GM12878 (cell line): ENCODE results near the gene TMEM45B. TPM values are rescaled to one million over a fixed set of nuclear protein-coding genes. Genes with fewer than 3 reads are reported as not detected.

Experiments
- ATAC-seq: fragments of 200-7000 bp; cut with Tn5 transposase; 3 replicates; pipeline ENCODE4 v1.9.1; 2020; ENCODE audit warnings: mild to moderate bottlenecking, moderate library complexity
- BruUV-seq: library from RNA; stranded (reverse); fragments of 400-500 nt; replicated peaks from 2 replicates; lab custom pipeline; 2021; lab: Mats Ljungman, UMichigan
- CTCF ChIA-PET: fragments of 300-600 bp; sonication (Branson Sonifier 250); formaldehyde crosslinking; extraction: SDS; loops from one replicate; lab custom pipeline; 2021; ENCODE audit warnings: inconsistent platforms; lab: Yijun Ruan, JAX
- POLR2A ChIA-PET: fragments of 350-600 bp; formaldehyde crosslinking; extraction: SDS; loops from one replicate; lab custom pipeline; 2021; ENCODE audit warnings: inconsistent platforms; lab: Charles Lee
- RAD21 ChIA-PET: fragments of 300-600 bp; sonication (Branson Sonifier 250); formaldehyde crosslinking; loops from one replicate; lab custom pipeline; 2023; ENCODE audit warnings: antibody characterized with exemption; ENCODE audit not compliant: unreplicated experiment; lab: Charles Lee
- SMC1A ChIA-PET: fragments of 300-600 bp; sonication (Branson Sonifier 250); formaldehyde crosslinking; loops from one replicate; lab custom pipeline; 2023; ENCODE audit not compliant: unreplicated experiment, uncharacterized antibody; lab: Charles Lee
- DNase-seq: peaks from one replicate; pipeline ENCODE4 v3.0.0-alpha.2; 2011; ENCODE audit warnings: low read depth, low spot score
- FAIRE-seq: peaks from 3 replicates; lab custom pipeline; 2011; peaks lifted over from hg19 to GRCh38; lab: Jason Lieb, UNC
- H2AFZ ChIP-seq: 2 replicates; pipeline ENCODE4 v1.6.0; 2011; ENCODE audit warnings: low read depth, low read length, control low read depth; ENCODE audit not compliant: control insufficient read depth
- H3K27ac ChIP-seq: 2 replicates; pipeline ENCODE4 v1.5.1; 2011; ENCODE audit warnings: control low read depth; ENCODE audit not compliant: control insufficient read depth, insufficient read depth
- H3K27me3 ChIP-seq, 2 experiments: replicated peaks in 1 of 2; 2 replicates each; pipeline versions ENCODE4 v1.6.0 to v1.6.1; 2011; ENCODE audit warnings: low read length in 1 of 2; ENCODE audit not compliant: control insufficient read depth in 2 of 2, insufficient read depth in 2 of 2
- H3K36me3 ChIP-seq, 2 experiments: 2 replicates each; pipeline ENCODE4 v1.5.1; 2011; ENCODE audit warnings: low read length in 1 of 2; ENCODE audit not compliant: control insufficient read depth in 2 of 2, insufficient read depth in 2 of 2
- H3K4me1 ChIP-seq: 2 replicates; pipeline ENCODE4 v1.6.1; 2011; ENCODE audit warnings: mild to moderate bottlenecking, low read length, moderate library complexity, mixed read lengths; ENCODE audit not compliant: control insufficient read depth, insufficient read depth
- H3K4me2 ChIP-seq: 2 replicates; pipeline ENCODE4 v1.6.0; 2011; ENCODE audit warnings: control low read depth; ENCODE audit not compliant: control insufficient read depth, insufficient read depth
- H3K4me3 ChIP-seq: fragments of 200-600 bp; sonication (generic); 2 replicates; pipeline ENCODE4 v1.5.1; 2016
- H3K79me2 ChIP-seq: 2 replicates; pipeline ENCODE4 v1.6.0; 2011; ENCODE audit warnings: low read length; ENCODE audit not compliant: control insufficient read depth, insufficient read depth
- H3K9ac ChIP-seq: 2 replicates; pipeline ENCODE4 v1.8.0; 2011; ENCODE audit warnings: low read length, control low read depth, mixed read lengths; ENCODE audit not compliant: control insufficient read depth, insufficient read depth
- H3K9me3 ChIP-seq: replicated peaks from 3 replicates; pipeline ENCODE4 v1.5.1; 2011; ENCODE audit warnings: mild to moderate bottlenecking, low read length; ENCODE audit not compliant: control insufficient read depth, insufficient read depth
- H4K20me1 ChIP-seq: 2 replicates; pipeline ENCODE4 v1.6.0; 2011; ENCODE audit not compliant: control insufficient read depth, insufficient read depth
- ASH2L ChIP-seq: fragments of 300-600, 200-600 bp; sonication (generic); IDR thresholded peaks from 2 replicates; pipeline ENCODE4 v1.6.1; 2017; ENCODE audit warnings: low read depth, mild to moderate bottlenecking, borderline replicate concordance
- CEBPB ChIP-seq, 2 experiments: fragments of 150-350 bp in 1 of 2; IDR thresholded peaks; 2 replicates each; pipeline ENCODE4 v1.6.1; 2012 to 2014; ENCODE audit warnings: low read depth in 2 of 2, low read length in 2 of 2, borderline replicate concordance in 1 of 2, inconsistent platforms in 1 of 2
- CREB1 ChIP-seq: IDR thresholded peaks from 2 replicates; pipeline ENCODE4 v1.6.1; 2012; ENCODE audit warnings: low read depth, mild to moderate bottlenecking, inconsistent platforms
- E2F4 ChIP-seq: IDR thresholded peaks from 2 replicates; pipeline ENCODE4 v1.6.1; 2012; ENCODE audit warnings: low read depth, low read length, improper control_type of control experiment
- ETV6 ChIP-seq, 2 experiments: fragments of 450-650 bp in 1 of 2; IDR thresholded peaks in 1 of 2; conservative IDR thresholded peaks in 1 of 2; 2 replicates each; pipeline ENCODE4 v1.6.1; 2014; ENCODE audit warnings: antibody characterized with exemption in 1 of 2, borderline replicate concordance in 1 of 2, low read depth in 1 of 2, mild to moderate bottlenecking in 1 of 2, moderate library complexity in 1 of 2
- FOXK2 ChIP-seq: fragments of 450-650 bp; IDR thresholded peaks from 2 replicates; pipeline ENCODE4 v1.6.1; 2017; ENCODE audit warnings: mild to moderate bottlenecking, moderate library complexity
- FOXM1 ChIP-seq: IDR thresholded peaks from 2 replicates; pipeline ENCODE4 v1.6.1; 2012; ENCODE audit warnings: low read depth, mild to moderate bottlenecking, inconsistent platforms, low read length, moderate library complexity
- NFYA ChIP-seq: IDR thresholded peaks from 2 replicates; pipeline ENCODE4 v1.6.1; 2011; ENCODE audit warnings: low read depth, mild to moderate bottlenecking, low read length, improper control_type of control experiment, borderline replicate concordance
- PAX5 ChIP-seq: IDR thresholded peaks from 2 replicates; pipeline ENCODE4 v1.6.1; 2011; ENCODE audit warnings: low read depth, low read length, borderline replicate concordance
- POLR2AphosphoS2 ChIP-seq: IDR thresholded peaks from 2 replicates; pipeline ENCODE4 v1.6.1; 2011; ENCODE audit warnings: low read depth, mild to moderate bottlenecking, low read length, improper control_type of control experiment, moderate library complexity
- RB1 ChIP-seq: fragments of 450-650 bp; formaldehyde crosslinking; IDR thresholded peaks from 2 replicates; pipeline ENCODE4 v1.6.1; 2017; ENCODE audit warnings: mild to moderate bottlenecking, borderline replicate concordance
- RBBP5 ChIP-seq: fragments of 200-600 bp; sonication (generic); conservative IDR thresholded peaks from 2 replicates; pipeline ENCODE4 v1.6.1; 2016
- SIN3A ChIP-seq: IDR thresholded peaks from 2 replicates; pipeline ENCODE4 v1.6.1; 2012; ENCODE audit warnings: low read depth, low read length, improper control_type of control experiment
- SRF ChIP-seq, 2 experiments: IDR thresholded peaks; 2 replicates each; pipeline ENCODE4 v1.6.1; 2011; ENCODE audit warnings: low read depth in 2 of 2, low read length in 2 of 2, mild to moderate bottlenecking in 1 of 2, moderate library complexity in 1 of 2
- TCF3 ChIP-seq: IDR thresholded peaks from 2 replicates; pipeline ENCODE4 v1.6.1; 2012; ENCODE audit warnings: low read depth, mild to moderate bottlenecking, low read length, borderline replicate concordance; ENCODE audit not compliant: insufficient read depth
- ZNF207 ChIP-seq: fragments of 450-650 bp; IDR thresholded peaks from 2 replicates; pipeline ENCODE4 v1.6.1; 2014; ENCODE audit warnings: antibody characterized with exemption, mild to moderate bottlenecking, borderline replicate concordance
- whole genome bisulfite sequencing: methylation state at CpG from one replicate; pipeline ENCODE4 v1.1.6; 2016; ENCODE audit warnings: low lambda C conversion rate; ENCODE audit not compliant: insufficient replicate concordance, insufficient coverage; ENCODE audit errors: missing lambda C conversion rate; 5-methylcytosine and 5-hydroxymethylcytosine counted together
- in situ Hi-C: fragments of 300-500 bp; cut with MboI; formaldehyde crosslinking; loops from 9 replicates; pipeline ENCODE4 v1.14.3; 2018; ENCODE audit warnings: mixed read lengths
- intact Hi-C: fragments of 100-400 bp; cut with micrococcal nuclease; formaldehyde crosslinking; loops from one replicate; pipeline ENCODE4 v1.14.2; 2022; ENCODE audit not compliant: unreplicated experiment
- polyA plus RNA-seq, 11 experiments: library from polyadenylated mRNA; depleted of rRNA in 4 of 11; unstranded in 6 of 11; stranded (reverse) in 5 of 11; fragments of >200 nt; fragmentation: Nextera tagmentation in 4 of 11; fragmentation: Illumina TruSeq in 1 of 11; extraction: Ambion mirVana in 4 of 11; extraction: Trizol in 1 of 11; gene quantifications; 1 replicate in 1 of 11; 2 replicates in 10 of 11; pipeline versions ENCODE4 v1.2.1 to v1.2.3, GENCODE V29; 2011 to 2016; ENCODE audit warnings: inconsistent platforms in 2 of 11, missing spikeins in 2 of 11, low read depth in 1 of 11
- total RNA-seq, 4 experiments: library from RNA; depleted of rRNA in 3 of 4; stranded (reverse); fragments of >200 nt in 3 of 4; fragmentation: Illumina TruSeq in 1 of 4; extraction: Trizol in 1 of 4; gene quantifications; 2 replicates each; pipeline versions ENCODE4 v1.2.1 to v1.2.3, GENCODE V29; 2013 to 2021

Gene TMEM45B
- total and polyA plus RNA-seq, 10 of the 15 experiments (the other 5 are each of a cell fraction or from before 2014, with no cell fraction given) = 0.05 to 0.13 TPM; not detected in 8

GRCh38 chr11:129861702-129862522 is 46.3 kb downstream of the TMEM45B start:
- WGBS = 97% methylated on average over 16 of the region's 16 CpGs
- POLR2A ChIA-PET = no interaction called here

More at GRCh38 chr11:129861702-129862522, 46.3 kb downstream of the TMEM45B start:
- CTCF ChIA-PET = interaction anchor here (0.7 kb wide), 1 partner anchor 174 kb away, joined by 3 read pairs; no protein-coding TSS in a partner anchor
- H2AFZ ChIP-seq = no peak overlapping the region
- no peaks in the 10 kb centered on the region for H4K20me1 ChIP-seq
- H3K9ac ChIP-seq = no peak overlapping the region
- H3K9me3 ChIP-seq = no peaks in the 10 kb centered on the region
- intact Hi-C loops (no loop called here), in situ Hi-C loops (no loop called here)
- no peak for TF ChIP-seq RBBP5
- TF ChIP-seq E2F4 = no peak
- TF ChIP-seq SIN3A = no peak
- TF ChIP-seq CREB1 = no peak
- TF ChIP-seq FOXM1 = no peak
- no peak for TF ChIP-seq ASH2L
- TF ChIP-seq RB1 = no peak
- TF ChIP-seq CEBPB (IDR thresholded peaks at IDR 0.05; ENCODE audit: borderline replicate concordance in 1 of 2, low read depth in 2 of 2, low read length in 2 of 2) = no peak
- no peak for TF ChIP-seq PAX5
- no peak for TF ChIP-seq SRF (IDR thresholded peaks at IDR 0.05; ENCODE audit: low read depth in 2 of 2, low read length in 2 of 2)
- no peak for TF ChIP-seq TCF3
- no peak for TF ChIP-seq FOXK2
- TF ChIP-seq POLR2AphosphoS2 = no peak
- TF ChIP-seq ETV6 (conservative IDR thresholded peaks at IDR 0.05 in 1 of 2, IDR thresholded peaks at IDR 0.05 in 1 of 2; ENCODE audit: borderline replicate concordance in 1 of 2, low read depth in 1 of 2) = no peak
- TF ChIP-seq ZNF207 = no peak
- TF ChIP-seq NFYA = no peak
- DNase-seq (no peak), FAIRE-seq (no peak), ATAC-seq (no peak)
- no peaks in the 10 kb centered on the region for H3K79me2 ChIP-seq
- H3K36me3 ChIP-seq = peaks cover 7 to 11% of the 10 kb centered on the region in 2 experiments; a peak in 3 of 4 replicates
- no peaks in the 10 kb centered on the region for H3K27me3 ChIP-seq
- BruUV-seq = no TSS peak
- H3K4me1 ChIP-seq = no peaks in the 10 kb centered on the region
- H3K27ac ChIP-seq = no peak overlapping the region
- H3K4me2 ChIP-seq = no peak overlapping the region
- H3K4me3 ChIP-seq = no peak overlapping the region
- RAD21 ChIA-PET = no interaction called here
- SMC1A ChIA-PET = interaction anchor here (0.7 kb wide), 1 partner anchor 123 kb away, joined by 3 read pairs; no protein-coding TSS in a partner anchor
